Sigmoid colon (tissue), 7 donors: Measurements from ENCODE around the gene RAD52. TPM values are rescaled to one million over a fixed set of nuclear protein-coding genes. Genes with fewer than 3 reads are reported as not detected.

Experiments used
- DNase-seq: peaks from one replicate; pipeline ENCODE4 v3.0.0-alpha.2; 2019
- H3K27ac ChIP-seq, 4 donors: fragments of 200-600 bp; sonication (generic); one replicate each; pipeline ENCODE4 v1.5.1; 2016 to 2019; ENCODE audit warnings: mild to moderate bottlenecking in 1 of 4
- H3K27me3 ChIP-seq, 3 donors: fragments of 200-600 bp; sonication (generic); one replicate each; pipeline ENCODE4 v1.5.1; 2019; ENCODE audit warnings: mild to moderate bottlenecking in 1 of 3
- H3K36me3 ChIP-seq, 4 donors: fragments of 200-600 bp; sonication (generic); one replicate each; pipeline ENCODE4 v1.5.1; 2016 to 2019
- H3K4me1 ChIP-seq, 4 donors: fragments of 200-600 bp; sonication (generic); one replicate each; pipeline ENCODE4 v1.5.1; 2017 to 2019
- H3K4me3 ChIP-seq, 4 donors: fragments of 200-600 bp; sonication (generic); one replicate each; pipeline ENCODE4 v1.5.1; 2017 to 2019; ENCODE audit warnings: mild to moderate bottlenecking in 2 of 4, moderate library complexity in 1 of 4
- H3K9me3 ChIP-seq, 4 donors: fragments of 200-600 bp in 3 of 4; sonication (generic) in 3 of 4; one replicate each; pipeline versions ENCODE4 v1.5.1 to v1.6.1; 2013 to 2019
- CTCF ChIP-seq, 4 experiments: fragments of 450-650 bp in 3 of 4; fragments of 200-600 bp in 1 of 4; IDR thresholded peaks; one replicate each; pipeline ENCODE4 v1.5.1; 2016 to 2019; ENCODE audit warnings: antibody characterized with exemption in 4 of 4, mild to moderate bottlenecking in 3 of 4, moderate library complexity in 2 of 4
- EP300 ChIP-seq, 4 donors: sonication (generic); formaldehyde crosslinking; IDR thresholded peaks; one replicate each; pipeline ENCODE4 v1.6.1; 2017; ENCODE audit warnings: antibody characterized with exemption in 4 of 4
- POLR2A ChIP-seq, 2 donors: fragments of 450-650 bp; IDR thresholded peaks; one replicate each; pipeline ENCODE4 v1.6.1; 2016; ENCODE audit warnings: antibody characterized with exemption in 2 of 2, mild to moderate bottlenecking in 2 of 2, moderate library complexity in 2 of 2
- POLR2AphosphoS5 ChIP-seq, 4 donors: sonication (generic); formaldehyde crosslinking; IDR thresholded peaks; one replicate each; pipeline ENCODE4 v1.6.1; 2017; ENCODE audit warnings: antibody characterized with exemption in 4 of 4
- WGBS, 2 donors: extraction: QIAGEN DNeasy Blood & Tissue Kit; methylation state at CpG; one replicate each; pipeline ENCODE4 v1.1.7; 2013; 5-methylcytosine and 5-hydroxymethylcytosine counted together
- intact Hi-C: fragments of 100-400 bp; cut with DNase I; formaldehyde crosslinking; loops from one replicate; pipeline ENCODE4 v1.15.1; 2023
- polyA plus RNA-seq, 3 donors: library from polyadenylated mRNA; stranded (reverse); fragments of 200-250 nt; gene quantifications; one replicate each; pipeline ENCODE4 v1.2.3, GENCODE V29; 2013
- total RNA-seq, 4 donors: library from RNA; depleted of rRNA; stranded (reverse); fragments of >200 nt; gene quantifications; one replicate each; pipeline ENCODE4 v1.1.0, GENCODE V29; 2016
- donor health status: healthy with polysubstance abuse.
- donor health status: Bipolar disorder and iron deficiency.
- donor health status: healthy.

Gene RAD52
- total RNA-seq = 10 to 100 TPM; 12.8 to 41.8 (median 18.5) TPM
- polyA plus RNA-seq = 10 to 100 TPM in 2 of 3 donors, 1 to 10 TPM in 1; 6.0 to 13.8 (median 10.4) TPM

GRCh38 chr12:949453-950191 is at the start of gene RAD52:
TSS of gene RAD52 (minus strand) at chr12:949694. CDS start at chr12:933058, 16,636 bp downstream.
- intact Hi-C loops = loop anchor here (1.0 to 10.0 kb wide), 7 partner anchors 42 to 635 kb away; partner anchors contain the start of genes ERC1 and WNK1
- 1 to 9% methylated on average over 58 of the region's 58 CpGs for WGBS, 2 donors

GRCh38 chr12:998020-998874 is 48.8 kb upstream of the RAD52 start:
- H3K27me3 ChIP-seq = no peaks in the 10 kb centered on the region
- TF ChIP-seq POLR2A (IDR thresholded peaks at IDR 0.05) (no peak), POLR2AphosphoS5 (IDR thresholded peaks at IDR 0.05) (no peak), EP300 (IDR thresholded peaks at IDR 0.05) (no peak)
- intact Hi-C loops = no loop called here
- WGBS, 2 donors = 81 to 91% methylated on average over 6 of the region's 6 CpGs
- H3K4me3 ChIP-seq = no peak overlapping the region
- no peak for DNase-seq
- peaks cover 0 to 22% (median 16%) of the 10 kb centered on the region in 4 donors for H3K4me1 ChIP-seq
- H3K36me3 ChIP-seq = peaks cover 0 to 3% (median 0%) of the 10 kb centered on the region in 4 donors
- H3K27ac ChIP-seq = peak overlapping the region in 2 of 4 donors; percentile 2 to 31
- no peaks in the 10 kb centered on the region for H3K9me3 ChIP-seq

More at GRCh38 chr12:949453-950191, at the start of gene RAD52:
- Histone ChIP-seq H3K4me3 (peak within 1 kb of the TSS; percentile 68 to 84 (median 78)), H3K36me3 (no peaks in the 10 kb centered on the region), H3K9me3 (no peaks in the 10 kb centered on the region), H3K27ac (peak within 1 kb of the TSS; percentile 89 to 96 (median 94)), H3K27me3 (no peaks in the 10 kb centered on the region), H3K4me1 (peaks cover 0 to 21% (median 11%) of the 10 kb centered on the region in 4 donors)
- TF ChIP-seq POLR2AphosphoS5 (IDR thresholded peaks at IDR 0.05) = peak; percentile 87 to 93 (median 90)
- peak; percentile 87 to 99 (median 99) for TF ChIP-seq CTCF (IDR thresholded peaks at IDR 0.05)
- peak; percentile 47 to 70 for TF ChIP-seq POLR2A (IDR thresholded peaks at IDR 0.05)
- TF ChIP-seq EP300 (IDR thresholded peaks at IDR 0.05) = peak in 1 of 4 donors; percentile 77
- peak; percentile 99 for DNase-seq

GRCh38 chr12:997505-997904 is 48.0 kb upstream of the RAD52 start:
- H3K4me1 ChIP-seq = peaks cover 0 to 29% (median 20%) of the 10 kb centered on the region in 4 donors
- TF ChIP-seq POLR2A (IDR thresholded peaks at IDR 0.05) (no peak), POLR2AphosphoS5 (IDR thresholded peaks at IDR 0.05) (no peak), EP300 (IDR thresholded peaks at IDR 0.05) (no peak), CTCF (IDR thresholded peaks at IDR 0.05) (no peak)
- no peaks in the 10 kb centered on the region for H3K27me3 ChIP-seq
- intact Hi-C loops = no loop called here
- H3K36me3 ChIP-seq = peaks cover 0 to 3% (median 0%) of the 10 kb centered on the region in 4 donors
- DNase-seq = no peak
- no peaks in the 10 kb centered on the region for H3K9me3 ChIP-seq
- H3K27ac ChIP-seq = peak overlapping the region in 1 of 4 donors; percentile 31
- no peak overlapping the region for H3K4me3 ChIP-seq
- WGBS, 2 donors = 89 to 90% methylated on average over 1 of the region's 1 CpG

GRCh38 chr12:996881-997280 is 47.4 kb upstream of the RAD52 start:
- Histone ChIP-seq H3K4me3 (no peak overlapping the region), H3K9me3 (no peaks in the 10 kb centered on the region), H3K4me1 (peaks cover 0 to 36% (median 26%) of the 10 kb centered on the region in 4 donors), H3K27ac (peak overlapping the region in 1 of 4 donors; percentile 31), H3K36me3 (peaks cover 0 to 3% (median 0%) of the 10 kb centered on the region in 4 donors), H3K27me3 (no peaks in the 10 kb centered on the region)
- DNase-seq = no peak
- WGBS, 2 donors = 94 to 96% methylated on average over 4 of the region's 4 CpGs
- TF ChIP-seq POLR2A (IDR thresholded peaks at IDR 0.05) = no peak
- intact Hi-C loops = no loop called here

- Histone ChIP-seq H3K36me3 (no peaks in the 10 kb centered on the region), H3K27me3 (no peaks in the 10 kb centered on the region), H3K27ac (peak overlapping the region; percentile 98 to 99 (median 98)), H3K4me3 (no peak overlapping the region), H3K9me3 (no peaks in the 10 kb centered on the region), H3K4me1 (peaks cover 0 to 49% (median 35%) of the 10 kb centered on the region in 4 donors)
- intact Hi-C loops = loop anchor here (5.0 kb wide), 2 partner anchors 90 to 610 kb away; no protein-coding TSS in a partner anchor
- 65 to 88% methylated on average over 1 of the region's 1 CpG for WGBS, 2 donors
- no peak for TF ChIP-seq POLR2AphosphoS5 (IDR thresholded peaks at IDR 0.05)
- TF ChIP-seq CTCF (IDR thresholded peaks at IDR 0.05) = no peak
- TF ChIP-seq EP300 (IDR thresholded peaks at IDR 0.05) = no peak
- no peak for TF ChIP-seq POLR2A (IDR thresholded peaks at IDR 0.05)
- DNase-seq = no peak
Measured at GRCh38 chr12:992647-993046, 43.2 kb upstream of the RAD52 start.
